Measurements from ENCODE around the gene CA5A.

DNA sequence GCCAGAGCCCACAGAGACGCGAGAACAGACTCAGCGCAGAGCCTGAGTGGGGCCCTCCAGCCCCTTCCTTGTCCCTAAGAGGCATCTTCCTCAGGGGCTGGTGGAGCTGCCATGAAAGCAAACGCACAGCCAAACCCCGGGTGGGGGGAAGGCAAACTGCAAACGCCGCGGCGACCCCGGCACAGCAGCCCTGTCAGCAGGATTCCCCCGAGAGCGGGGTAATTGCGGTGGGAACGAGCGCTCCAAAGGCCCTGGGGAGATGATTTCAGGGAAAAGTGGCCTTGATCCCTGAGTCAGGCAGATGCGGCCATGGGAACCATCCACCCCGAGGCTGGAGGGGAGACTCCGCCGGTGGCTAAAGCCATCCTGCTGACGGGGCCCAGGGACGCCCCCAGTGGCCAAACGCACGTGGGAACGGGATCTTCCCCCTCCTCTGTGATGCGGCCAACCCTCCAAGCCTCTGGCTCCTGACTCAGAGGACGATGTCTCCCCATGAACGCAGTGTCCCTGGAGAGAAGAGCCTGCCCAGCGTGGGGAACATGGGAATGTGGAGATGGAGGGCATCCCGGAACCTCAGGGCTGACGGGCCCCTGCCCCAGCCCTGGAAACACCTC is 92.1 kb downstream of the CA5A start:
- TF ChIP-seq, protein P1, sequence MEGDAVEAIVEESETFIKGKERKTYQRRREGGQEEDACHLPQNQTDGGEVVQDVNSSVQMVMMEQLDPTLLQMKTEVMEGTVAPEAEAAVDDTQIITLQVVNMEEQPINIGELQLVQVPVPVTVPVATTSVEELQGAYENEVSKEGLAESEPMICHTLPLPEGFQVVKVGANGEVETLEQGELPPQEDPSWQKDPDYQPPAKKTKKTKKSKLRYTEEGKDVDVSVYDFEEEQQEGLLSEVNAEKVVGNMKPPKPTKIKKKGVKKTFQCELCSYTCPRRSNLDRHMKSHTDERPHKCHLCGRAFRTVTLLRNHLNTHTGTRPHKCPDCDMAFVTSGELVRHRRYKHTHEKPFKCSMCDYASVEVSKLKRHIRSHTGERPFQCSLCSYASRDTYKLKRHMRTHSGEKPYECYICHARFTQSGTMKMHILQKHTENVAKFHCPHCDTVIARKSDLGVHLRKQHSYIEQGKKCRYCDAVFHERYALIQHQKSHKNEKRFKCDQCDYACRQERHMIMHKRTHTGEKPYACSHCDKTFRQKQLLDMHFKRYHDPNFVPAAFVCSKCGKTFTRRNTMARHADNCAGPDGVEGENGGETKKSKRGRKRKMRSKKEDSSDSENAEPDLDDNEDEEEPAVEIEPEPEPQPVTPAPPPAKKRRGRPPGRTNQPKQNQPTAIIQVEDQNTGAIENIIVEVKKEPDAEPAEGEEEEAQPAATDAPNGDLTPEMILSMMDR (conservative IDR thresholded peaks at IDR 0.05; ENCODE audit: low read depth in 2 of 2), result peak; percentile 46 to 62
- TF ChIP-seq POLR2AphosphoS5 (IDR thresholded peaks at IDR 0.05; ENCODE audit: low read depth) (peak; percentile 14; the same call in 1 of the 2 replicates), CREB1 (CRISPR knock-in tag; IDR thresholded peaks at IDR 0.05; ENCODE audit: low read depth) (no peak), EZH2 (IDR thresholded peaks at IDR 0.05; ENCODE audit: low read depth, unreplicated experiment) (no peak), ZNF114 (CRISPR knock-in tag; IDR thresholded peaks at IDR 0.05) (no peak), EZH2phosphoT487 (IDR thresholded peaks at IDR 0.05; ENCODE audit: unreplicated experiment) (no peak), ZNF331 (CRISPR knock-in tag; IDR thresholded peaks at IDR 0.05; ENCODE audit: low read depth) (no peak), JUNB (IDR thresholded peaks at IDR 0.05; ENCODE audit: unreplicated experiment) (no peak)
- TF ChIP-seq, protein P2, sequence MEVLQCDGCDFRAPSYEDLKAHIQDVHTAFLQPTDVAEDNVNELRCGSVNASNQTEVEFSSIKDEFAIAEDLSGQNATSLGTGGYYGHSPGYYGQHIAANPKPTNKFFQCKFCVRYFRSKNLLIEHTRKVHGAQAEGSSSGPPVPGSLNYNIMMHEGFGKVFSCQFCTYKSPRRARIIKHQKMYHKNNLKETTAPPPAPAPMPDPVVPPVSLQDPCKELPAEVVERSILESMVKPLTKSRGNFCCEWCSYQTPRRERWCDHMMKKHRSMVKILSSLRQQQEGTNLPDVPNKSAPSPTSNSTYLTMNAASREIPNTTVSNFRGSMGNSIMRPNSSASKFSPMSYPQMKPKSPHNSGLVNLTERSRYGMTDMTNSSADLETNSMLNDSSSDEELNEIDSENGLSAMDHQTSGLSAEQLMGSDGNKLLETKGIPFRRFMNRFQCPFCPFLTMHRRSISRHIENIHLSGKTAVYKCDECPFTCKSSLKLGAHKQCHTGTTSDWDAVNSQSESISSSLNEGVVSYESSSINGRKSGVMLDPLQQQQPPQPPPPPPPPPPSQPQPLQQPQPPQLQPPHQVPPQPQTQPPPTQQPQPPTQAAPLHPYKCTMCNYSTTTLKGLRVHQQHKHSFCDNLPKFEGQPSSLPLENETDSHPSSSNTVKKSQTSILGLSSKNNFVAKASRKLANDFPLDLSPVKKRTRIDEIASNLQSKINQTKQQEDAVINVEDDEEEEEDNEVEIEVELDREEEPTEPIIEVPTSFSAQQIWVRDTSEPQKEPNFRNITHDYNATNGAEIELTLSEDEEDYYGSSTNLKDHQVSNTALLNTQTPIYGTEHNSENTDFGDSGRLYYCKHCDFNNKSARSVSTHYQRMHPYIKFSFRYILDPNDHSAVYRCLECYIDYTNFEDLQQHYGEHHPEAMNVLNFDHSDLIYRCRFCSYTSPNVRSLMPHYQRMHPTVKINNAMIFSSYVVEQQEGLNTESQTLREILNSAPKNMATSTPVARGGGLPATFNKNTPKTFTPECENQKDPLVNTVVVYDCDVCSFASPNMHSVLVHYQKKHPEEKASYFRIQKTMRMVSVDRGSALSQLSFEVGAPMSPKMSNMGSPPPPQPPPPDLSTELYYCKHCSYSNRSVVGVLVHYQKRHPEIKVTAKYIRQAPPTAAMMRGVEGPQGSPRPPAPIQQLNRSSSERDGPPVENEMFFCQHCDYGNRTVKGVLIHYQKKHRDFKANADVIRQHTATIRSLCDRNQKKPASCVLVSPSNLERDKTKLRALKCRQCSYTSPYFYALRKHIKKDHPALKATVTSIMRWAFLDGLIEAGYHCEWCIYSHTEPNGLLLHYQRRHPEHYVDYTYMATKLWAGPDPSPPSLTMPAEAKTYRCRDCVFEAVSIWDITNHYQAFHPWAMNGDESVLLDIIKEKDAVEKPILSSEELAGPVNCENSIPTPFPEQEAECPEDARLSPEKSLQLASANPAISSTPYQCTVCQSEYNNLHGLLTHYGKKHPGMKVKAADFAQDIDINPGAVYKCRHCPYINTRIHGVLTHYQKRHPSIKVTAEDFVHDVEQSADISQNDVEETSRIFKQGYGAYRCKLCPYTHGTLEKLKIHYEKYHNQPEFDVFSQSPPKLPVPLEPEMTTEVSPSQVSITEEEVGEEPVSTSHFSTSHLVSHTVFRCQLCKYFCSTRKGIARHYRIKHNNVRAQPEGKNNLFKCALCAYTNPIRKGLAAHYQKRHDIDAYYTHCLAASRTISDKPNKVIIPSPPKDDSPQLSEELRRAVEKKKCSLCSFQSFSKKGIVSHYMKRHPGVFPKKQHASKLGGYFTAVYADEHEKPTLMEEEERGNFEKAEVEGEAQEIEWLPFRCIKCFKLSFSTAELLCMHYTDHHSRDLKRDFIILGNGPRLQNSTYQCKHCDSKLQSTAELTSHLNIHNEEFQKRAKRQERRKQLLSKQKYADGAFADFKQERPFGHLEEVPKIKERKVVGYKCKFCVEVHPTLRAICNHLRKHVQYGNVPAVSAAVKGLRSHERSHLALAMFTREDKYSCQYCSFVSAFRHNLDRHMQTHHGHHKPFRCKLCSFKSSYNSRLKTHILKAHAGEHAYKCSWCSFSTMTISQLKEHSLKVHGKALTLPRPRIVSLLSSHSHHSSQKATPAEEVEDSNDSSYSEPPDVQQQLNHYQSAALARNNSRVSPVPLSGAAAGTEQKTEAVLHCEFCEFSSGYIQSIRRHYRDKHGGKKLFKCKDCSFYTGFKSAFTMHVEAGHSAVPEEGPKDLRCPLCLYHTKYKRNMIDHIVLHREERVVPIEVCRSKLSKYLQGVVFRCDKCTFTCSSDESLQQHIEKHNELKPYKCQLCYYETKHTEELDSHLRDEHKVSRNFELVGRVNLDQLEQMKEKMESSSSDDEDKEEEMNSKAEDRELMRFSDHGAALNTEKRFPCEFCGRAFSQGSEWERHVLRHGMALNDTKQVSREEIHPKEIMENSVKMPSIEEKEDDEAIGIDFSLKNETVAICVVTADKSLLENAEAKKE (CRISPR knock-in tag; IDR thresholded peaks at IDR 0.05), result no peak
- TF ChIP-seq, protein P3, sequence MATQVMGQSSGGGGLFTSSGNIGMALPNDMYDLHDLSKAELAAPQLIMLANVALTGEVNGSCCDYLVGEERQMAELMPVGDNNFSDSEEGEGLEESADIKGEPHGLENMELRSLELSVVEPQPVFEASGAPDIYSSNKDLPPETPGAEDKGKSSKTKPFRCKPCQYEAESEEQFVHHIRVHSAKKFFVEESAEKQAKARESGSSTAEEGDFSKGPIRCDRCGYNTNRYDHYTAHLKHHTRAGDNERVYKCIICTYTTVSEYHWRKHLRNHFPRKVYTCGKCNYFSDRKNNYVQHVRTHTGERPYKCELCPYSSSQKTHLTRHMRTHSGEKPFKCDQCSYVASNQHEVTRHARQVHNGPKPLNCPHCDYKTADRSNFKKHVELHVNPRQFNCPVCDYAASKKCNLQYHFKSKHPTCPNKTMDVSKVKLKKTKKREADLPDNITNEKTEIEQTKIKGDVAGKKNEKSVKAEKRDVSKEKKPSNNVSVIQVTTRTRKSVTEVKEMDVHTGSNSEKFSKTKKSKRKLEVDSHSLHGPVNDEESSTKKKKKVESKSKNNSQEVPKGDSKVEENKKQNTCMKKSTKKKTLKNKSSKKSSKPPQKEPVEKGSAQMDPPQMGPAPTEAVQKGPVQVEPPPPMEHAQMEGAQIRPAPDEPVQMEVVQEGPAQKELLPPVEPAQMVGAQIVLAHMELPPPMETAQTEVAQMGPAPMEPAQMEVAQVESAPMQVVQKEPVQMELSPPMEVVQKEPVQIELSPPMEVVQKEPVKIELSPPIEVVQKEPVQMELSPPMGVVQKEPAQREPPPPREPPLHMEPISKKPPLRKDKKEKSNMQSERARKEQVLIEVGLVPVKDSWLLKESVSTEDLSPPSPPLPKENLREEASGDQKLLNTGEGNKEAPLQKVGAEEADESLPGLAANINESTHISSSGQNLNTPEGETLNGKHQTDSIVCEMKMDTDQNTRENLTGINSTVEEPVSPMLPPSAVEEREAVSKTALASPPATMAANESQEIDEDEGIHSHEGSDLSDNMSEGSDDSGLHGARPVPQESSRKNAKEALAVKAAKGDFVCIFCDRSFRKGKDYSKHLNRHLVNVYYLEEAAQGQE (IDR thresholded peaks at IDR 0.05; ENCODE audit: unreplicated experiment), result no peak

Measured in GM23338 (cell line).